GM15510 (cell line): ENCODE results near the gene WIZ.

Source experiments
- POLR2A ChIP-seq: IDR thresholded peaks from 3 replicates; pipeline ENCODE4 v1.6.1; 2011; ENCODE audit warnings: borderline replicate concordance; ENCODE audit not compliant: insufficient read length; ENCODE audit errors: extremely low read depth

Gene WIZ

GRCh38 chr19:15453091-15453578 lies 3.4 kb upstream of the WIZ start:
- no peak for TF ChIP-seq POLR2A

- no peak for TF ChIP-seq POLR2A
Measured at GRCh38 chr19:15452111-15453047, 2.6 kb upstream of the WIZ start.

GRCh38 chr19:15450528-15450890 lies 753 bp upstream of the WIZ start:
- no peak for TF ChIP-seq POLR2A

- no peak for TF ChIP-seq POLR2A
Measured at GRCh38 chr19:15448778-15449619, 757 bp downstream of the WIZ start.

- TF ChIP-seq POLR2A: no peak
Measured at GRCh38 chr19:15448044-15448777, 1.5 kb downstream of the WIZ start.

GRCh38 chr19:15447057-15447456 lies 2.7 kb downstream of the WIZ start:
- TF ChIP-seq POLR2A: no peak

GRCh38 chr19:15445807-15446376 lies 3.9 kb downstream of the WIZ start:
- no peak for TF ChIP-seq POLR2A

- TF ChIP-seq POLR2A: no peak
Measured at GRCh38 chr19:15445227-15445605, 4.5 kb downstream of the WIZ start.

- no peak for TF ChIP-seq POLR2A
Measured at GRCh38 chr19:15444505-15445226, 5.1 kb downstream of the WIZ start.

GRCh38 chr19:15443838-15444237 lies 5.9 kb downstream of the WIZ start:
- no peak for TF ChIP-seq POLR2A

GRCh38 chr19:15443325-15443724 lies 6.4 kb downstream of the WIZ start:
- TF ChIP-seq POLR2A: no peak

- TF ChIP-seq POLR2A: no peak
Measured at GRCh38 chr19:15442142-15442920, 7.4 kb downstream of the WIZ start.

- TF ChIP-seq POLR2A: no peak
Measured at GRCh38 chr19:15441317-15441716, 8.4 kb downstream of the WIZ start.

GRCh38 chr19:15439821-15440641 lies 9.7 kb downstream of the WIZ start:
- no peak for TF ChIP-seq POLR2A
